NCI-H510A (cell line): ENCODE data around the gene ORAI3.
A peak's percentile ranks its signal among the peaks of the same experiment; 100 is the strongest.

Experiments
- DNase-seq: peaks from one replicate; lab custom pipeline; 2025; lab: John Stamatoyannopoulos, UW

Gene ORAI3

GRCh38 chr16:30992276-30992780 lies 43.5 kb downstream of the ORAI3 start:
- no peak for DNase-seq

- no peak for DNase-seq
Observed at GRCh38 chr16:30992931-30993816, 44.3 kb downstream of the ORAI3 start.

GRCh38 chr16:30995927-30996323 lies 47.1 kb downstream of the ORAI3 start:
- no peak for DNase-seq

GRCh38 chr16:30996324-30996984 lies 47.6 kb downstream of the ORAI3 start:
- DNase-seq = no peak

GRCh38 chr16:30996985-30997724 lies 48.3 kb downstream of the ORAI3 start:
- DNase-seq = peak; percentile 24

GRCh38 chr16:30997725-30998711 lies 49.1 kb downstream of the ORAI3 start:
- DNase-seq = no peak

- DNase-seq = no peak
Observed at GRCh38 chr16:30998852-30999761, 50.2 kb downstream of the ORAI3 start.

- no peak for DNase-seq
Observed at GRCh38 chr16:31000671-31001382, 52.0 kb downstream of the ORAI3 start.

GRCh38 chr16:31001507-31002249 lies 52.8 kb downstream of the ORAI3 start:
- no peak for DNase-seq

- no peak for DNase-seq
Observed at GRCh38 chr16:31002250-31002700, 53.4 kb downstream of the ORAI3 start.

GRCh38 chr16:31002862-31003341 lies 54.0 kb downstream of the ORAI3 start:
- DNase-seq = no peak

GRCh38 chr16:31003744-31004143 lies 54.9 kb downstream of the ORAI3 start:
- no peak for DNase-seq
